ENCODE measurements around the gene NANOS3.

DNA sequence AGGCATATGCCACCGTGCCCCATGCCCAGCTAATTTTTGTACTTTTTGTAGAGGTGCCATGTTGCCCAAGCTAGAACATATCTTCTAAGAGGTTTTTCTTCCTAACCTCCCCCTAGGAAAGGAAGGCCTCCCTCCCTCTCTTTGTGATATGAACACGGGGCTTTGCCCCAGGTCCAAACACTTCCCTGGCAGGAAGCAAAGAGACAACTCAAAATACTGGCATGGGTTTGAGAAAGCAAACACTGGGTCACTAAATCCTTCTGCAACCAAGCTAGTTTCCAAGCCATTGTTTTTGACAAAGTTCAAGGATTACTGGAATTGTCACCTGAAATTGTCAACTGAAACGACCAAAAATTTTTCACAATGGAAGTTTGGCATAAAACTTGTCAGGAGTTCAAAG is 37.8 kb downstream of the NANOS3 start:
- TF ChIP-seq, protein P1, sequence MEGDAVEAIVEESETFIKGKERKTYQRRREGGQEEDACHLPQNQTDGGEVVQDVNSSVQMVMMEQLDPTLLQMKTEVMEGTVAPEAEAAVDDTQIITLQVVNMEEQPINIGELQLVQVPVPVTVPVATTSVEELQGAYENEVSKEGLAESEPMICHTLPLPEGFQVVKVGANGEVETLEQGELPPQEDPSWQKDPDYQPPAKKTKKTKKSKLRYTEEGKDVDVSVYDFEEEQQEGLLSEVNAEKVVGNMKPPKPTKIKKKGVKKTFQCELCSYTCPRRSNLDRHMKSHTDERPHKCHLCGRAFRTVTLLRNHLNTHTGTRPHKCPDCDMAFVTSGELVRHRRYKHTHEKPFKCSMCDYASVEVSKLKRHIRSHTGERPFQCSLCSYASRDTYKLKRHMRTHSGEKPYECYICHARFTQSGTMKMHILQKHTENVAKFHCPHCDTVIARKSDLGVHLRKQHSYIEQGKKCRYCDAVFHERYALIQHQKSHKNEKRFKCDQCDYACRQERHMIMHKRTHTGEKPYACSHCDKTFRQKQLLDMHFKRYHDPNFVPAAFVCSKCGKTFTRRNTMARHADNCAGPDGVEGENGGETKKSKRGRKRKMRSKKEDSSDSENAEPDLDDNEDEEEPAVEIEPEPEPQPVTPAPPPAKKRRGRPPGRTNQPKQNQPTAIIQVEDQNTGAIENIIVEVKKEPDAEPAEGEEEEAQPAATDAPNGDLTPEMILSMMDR (IDR thresholded peaks at IDR 0.05), result no peak
- TF ChIP-seq EP300 (IDR thresholded peaks at IDR 0.05; ENCODE audit: low read depth), result no peak

Measured in transverse colon (tissue), 3 donors.